HepG2 (cell line): ENCODE measurements around the gene MTO1. TPM values are rescaled to one million over a fixed set of nuclear protein-coding genes. Genes with fewer than 3 reads are reported as not detected.

ENCODE experiments used
- ATAC-seq: fragments of 200-7000 bp; cut with Tn5 transposase; 3 replicates; pipeline ENCODE4 v1.9.1; 2020; ENCODE audit warnings: mild to moderate bottlenecking, moderate library complexity
- BruUV-seq: library from RNA; stranded (reverse); fragments of 400-500 nt; replicated peaks from 2 replicates; lab custom pipeline; 2021; lab: Mats Ljungman, UMichigan
- CTCF ChIA-PET: fragments of 300-600 bp; formaldehyde crosslinking; extraction: SDS; loops from one replicate; lab custom pipeline; 2021; ENCODE audit warnings: low total read pairs, inconsistent platforms, low intra/inter-chr PET ratio; lab: Yijun Ruan, JAX
- POLR2A ChIA-PET: fragments of 350-600 bp; sonication (Branson Sonifier 250); formaldehyde crosslinking; loops from one replicate; lab custom pipeline; 2020; ENCODE audit warnings: antibody characterized with exemption, inconsistent platforms; lab: Yijun Ruan, JAX
- DNase-seq: peaks from one replicate; pipeline ENCODE4 v3.0.0-alpha.2; 2015; ENCODE audit warnings: low spot score
- FAIRE-seq: peaks from 3 replicates; lab custom pipeline; 2011; peaks lifted over from hg19 to GRCh38; lab: Jason Lieb, UNC
- H2AFZ ChIP-seq: one replicate; pipeline ENCODE4 v1.6.1; 2011; ENCODE audit warnings: low read length, inconsistent platforms
- H3K27ac ChIP-seq: fragments of 300-600 bp; 3 replicates; pipeline ENCODE4 v1.8.0; 2011; ENCODE audit warnings: mixed run types, mild to moderate bottlenecking, mixed read lengths, low read length, inconsistent platforms; ENCODE audit not compliant: insufficient read depth; ENCODE audit errors: extremely low read length
- H3K27me3 ChIP-seq, 2 experiments: fragments of 200-600 bp in 1 of 2; 2 replicates in 1 of 2; 3 replicates in 1 of 2; pipeline versions ENCODE4 v1.6.0 to v1.8.0; 2011; ENCODE audit warnings: low read length in 2 of 2, mild to moderate bottlenecking in 2 of 2, moderate library complexity in 2 of 2, inconsistent platforms in 1 of 2; ENCODE audit not compliant: insufficient read depth in 2 of 2, control insufficient read depth in 1 of 2
- H3K36me3 ChIP-seq, 2 experiments: fragments of 200-600 bp in 1 of 2; replicated peaks in 1 of 2; 2 replicates in 1 of 2; 3 replicates in 1 of 2; pipeline versions ENCODE4 v1.5.1 to v1.8.0; 2011; ENCODE audit warnings: low read length in 2 of 2, inconsistent platforms in 1 of 2; ENCODE audit not compliant: insufficient read depth in 2 of 2, control insufficient read depth in 1 of 2
- H3K4me1 ChIP-seq: 2 replicates; pipeline ENCODE4 v1.5.1; 2012; ENCODE audit warnings: low read length, inconsistent platforms; ENCODE audit not compliant: insufficient read depth
- H3K4me2 ChIP-seq: 2 replicates; pipeline ENCODE4 v1.6.0; 2011; ENCODE audit warnings: low read depth, low read length, inconsistent platforms
- H3K4me3 ChIP-seq, 3 experiments: fragments of 200-600 bp in 1 of 3; sonication (generic), shearing (Covaris generic) in 1 of 3; replicated peaks in 1 of 3; 2 replicates each; pipeline ENCODE4 v1.5.1; 2011 to 2016; ENCODE audit warnings: low read length in 3 of 3, inconsistent platforms in 2 of 3, low read depth in 2 of 3, mild to moderate bottlenecking in 2 of 3, control low read depth in 1 of 3, mixed read lengths in 1 of 3; ENCODE audit not compliant: insufficient read depth in 1 of 3
- H3K79me2 ChIP-seq: one replicate; pipeline ENCODE4 v1.6.1; 2011; ENCODE audit warnings: low read length, inconsistent platforms; ENCODE audit not compliant: insufficient read depth
- H3K9ac ChIP-seq: 2 replicates; pipeline ENCODE4 v1.6.0; 2011; ENCODE audit warnings: mild to moderate bottlenecking, low read depth, low read length, inconsistent platforms; ENCODE audit not compliant: insufficient read depth
- H3K9me3 ChIP-seq: 2 replicates; pipeline ENCODE4 v1.5.1; 2012; ENCODE audit warnings: mild to moderate bottlenecking, low read length
- H4K20me1 ChIP-seq: 2 replicates; pipeline ENCODE4 v1.6.0; 2011; ENCODE audit warnings: inconsistent platforms, mild to moderate bottlenecking, low read length, moderate library complexity; ENCODE audit not compliant: insufficient read depth
- CHD2 ChIP-seq: IDR thresholded peaks from 2 replicates; pipeline ENCODE4 v1.6.1; 2011; ENCODE audit warnings: low read depth, low read length, improper control_type of control experiment
- GATAD2A ChIP-seq: IDR thresholded peaks from 2 replicates; pipeline ENCODE4 v1.6.1; 2016
- ONECUT2 ChIP-seq: sonication (generic); formaldehyde crosslinking; IDR thresholded peaks from 2 replicates; pipeline ENCODE4 v1.4.0; 2020; ENCODE audit warnings: missing genetic modification reagents
- PCBP1 ChIP-seq: fragments of 200-400 bp; formaldehyde crosslinking; IDR thresholded peaks from 2 replicates; pipeline ENCODE4 v1.6.1; 2017; ENCODE audit warnings: mild to moderate bottlenecking, low read depth, low read length, borderline replicate concordance
- SP2 ChIP-seq: sonication (generic); formaldehyde crosslinking; IDR thresholded peaks from 2 replicates; pipeline ENCODE4 v1.5.1; 2020; ENCODE audit warnings: mild to moderate bottlenecking, missing genetic modification reagents
- ZNF605 ChIP-seq: sonication (generic); formaldehyde crosslinking; IDR thresholded peaks from 2 replicates; pipeline ENCODE4 v1.8.0; 2022; ENCODE audit warnings: mild to moderate bottlenecking, missing genetic modification reagents
- ZSCAN31 ChIP-seq: sonication (generic); formaldehyde crosslinking; IDR thresholded peaks from 2 replicates; pipeline ENCODE4 v1.5.0; 2020; ENCODE audit warnings: low read depth, mild to moderate bottlenecking, missing genetic modification reagents
- whole genome bisulfite sequencing: methylation state at CpG from one replicate; pipeline ENCODE4 v1.1.6; 2017; ENCODE audit warnings: low lambda C conversion rate; 5-methylcytosine and 5-hydroxymethylcytosine counted together
- in situ Hi-C: cut with HindIII; loops from 2 replicates; pipeline ENCODE4 v1.10.0; 2017; ENCODE audit warnings: low pct_unique_long_range_greater_than_20kb; ENCODE audit not compliant: extremely low pct_ligation_motif_present
- intact Hi-C: fragments of 100-400 bp; cut with micrococcal nuclease; formaldehyde crosslinking; loops from one replicate; pipeline ENCODE4 v1.10.0; 2022; ENCODE audit not compliant: unreplicated experiment
- polyA plus RNA-seq, 8 experiments: library from polyadenylated mRNA; depleted of rRNA in 3 of 8; stranded (reverse) in 7 of 8; unstranded in 1 of 8; fragments of >200 nt; fragmentation: Illumina TruSeq in 4 of 8; extraction: Trizol in 4 of 8; gene quantifications; 2 replicates each; pipeline versions ENCODE4 v1.2.1 to v1.2.3, GENCODE V29; 2011 to 2016; ENCODE audit warnings: low read depth in 4 of 8, missing spikeins in 1 of 8, mixed read lengths in 1 of 8; ENCODE audit not compliant: insufficient read depth in 1 of 8
- total RNA-seq, 5 experiments: library from RNA; depleted of rRNA; stranded (reverse); fragments of >200 nt; fragmentation: Illumina TruSeq; extraction: Trizol; gene quantifications; 2 replicates each; pipeline ENCODE4 v1.2.3, GENCODE V29; 2016; ENCODE audit warnings: low read depth in 1 of 5
- TF ChIP-seq, protein P1 (sequence below): sonication (generic); formaldehyde crosslinking; IDR thresholded peaks from 2 replicates; pipeline ENCODE4 v1.4.0; 2020; ENCODE audit warnings: mild to moderate bottlenecking, missing genetic modification reagents

The MTO1 gene
- total and polyA plus RNA-seq, 2 of the 13 experiments (the other 11 are each of a cell fraction or from before 2014, with no cell fraction given): 21.1 to 45.3 TPM

DNA sequence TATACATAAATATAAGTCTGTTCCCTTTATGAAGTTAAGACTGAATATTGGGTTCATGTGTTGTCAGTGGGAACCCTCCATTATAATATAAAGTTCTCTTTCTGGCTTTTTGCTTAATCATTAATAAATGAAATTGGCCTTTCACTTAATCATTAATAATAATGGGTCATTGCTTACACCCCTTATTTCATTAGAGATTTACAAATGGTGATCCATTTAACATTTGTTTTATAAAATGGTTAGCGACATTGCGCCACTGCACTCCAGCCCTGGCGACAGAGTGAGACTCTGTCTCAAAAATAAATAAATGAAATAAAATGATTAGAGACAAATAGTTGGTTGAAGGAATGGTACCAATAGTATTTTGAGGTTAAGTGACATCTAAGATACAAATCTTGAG lies 48.4 kb upstream of the MTO1 start:
- ATAC-seq (no peak), FAIRE-seq (no peak), DNase-seq (no peak)
- no peak overlapping the region for H3K4me2 ChIP-seq
- no TSS peak for BruUV-seq
- TF ChIP-seq ZSCAN31 (CRISPR knock-in tag): no peak
- TF ChIP-seq PCBP1: no peak
- no peak for TF ChIP-seq ONECUT2 (CRISPR knock-in tag)
- TF ChIP-seq, protein P1, sequence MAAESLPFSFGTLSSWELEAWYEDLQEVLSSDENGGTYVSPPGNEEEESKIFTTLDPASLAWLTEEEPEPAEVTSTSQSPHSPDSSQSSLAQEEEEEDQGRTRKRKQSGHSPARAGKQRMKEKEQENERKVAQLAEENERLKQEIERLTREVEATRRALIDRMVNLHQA (CRISPR knock-in tag): no peak
- H3K27me3 ChIP-seq: peaks cover 0 to 7% of the 10 kb centered on the region in 2 experiments; a peak in 1 of 5 replicates
- CTCF ChIA-PET: no interaction called here
- no peaks in the 10 kb centered on the region for H3K79me2 ChIP-seq
- no peak overlapping the region for H3K4me3 ChIP-seq
- H3K9ac ChIP-seq: no peak overlapping the region
- no peak overlapping the region for H3K27ac ChIP-seq
- in situ Hi-C loops (no loop called here), intact Hi-C loops (no loop called here)
- no peak overlapping the region for H2AFZ ChIP-seq
- H3K9me3 ChIP-seq: no peaks in the 10 kb centered on the region
- H3K36me3 ChIP-seq: no peaks in the 10 kb centered on the region
- H3K4me1 ChIP-seq: peaks cover 9% of the 10 kb centered on the region; the same call in 1 of the 2 replicates
- no peaks in the 10 kb centered on the region for H4K20me1 ChIP-seq
- POLR2A ChIA-PET: no interaction called here
- WGBS: 98% methylated on average over 3 of the region's 3 CpGs

GRCh38 chr6:73418081-73418741 lies 43.3 kb upstream of the MTO1 start:
- ChIA-PET CTCF (no interaction called here), POLR2A (no interaction called here)
- H3K9me3 ChIP-seq: no peaks in the 10 kb centered on the region
- H3K4me3 ChIP-seq: no peak overlapping the region
- H4K20me1 ChIP-seq: no peaks in the 10 kb centered on the region
- FAIRE-seq: no peak
- H3K4me1 ChIP-seq: no peaks in the 10 kb centered on the region
- DNase-seq: no peak
- BruUV-seq: no TSS peak
- no peak overlapping the region for H3K27ac ChIP-seq
- H3K79me2 ChIP-seq: no peaks in the 10 kb centered on the region
- in situ Hi-C loops: no loop called here
- no peak overlapping the region for H3K9ac ChIP-seq
- TF ChIP-seq ZNF605 (CRISPR knock-in tag) (no peak), SP2 (CRISPR knock-in tag) (no peak), GATAD2A (no peak), CHD2 (no peak)
- ATAC-seq: no peak
- no peaks in the 10 kb centered on the region for H3K36me3 ChIP-seq
- H3K4me2 ChIP-seq: no peak overlapping the region
- peaks cover 0 to 7% of the 10 kb centered on the region in 2 experiments; a peak in 1 of 5 replicates for H3K27me3 ChIP-seq
- WGBS: 34% methylated on average over 11 of the region's 11 CpGs
- H2AFZ ChIP-seq: no peak overlapping the region
- intact Hi-C loops: no loop called here
